HG03135 (cell line): ENCODE data around the gene ATP2A3.

ENCODE experiments used
- ATAC-seq: cut with Tn5 transposase; IDR thresholded peaks from one replicate; pipeline ENCODE4 v1.9.1; 2021; ENCODE audit warnings: mild to moderate bottlenecking, moderate library complexity; ENCODE audit not compliant: unreplicated experiment

Gene ATP2A3

GRCh38 chr17:3974138-3974687 lies 10.0 kb upstream of the ATP2A3 start:
- ATAC-seq, result no peak

- ATAC-seq, result no peak
These were observed 9.4 kb upstream of the ATP2A3 start for GRCh38 chr17:3973495-3974137.

DNA sequence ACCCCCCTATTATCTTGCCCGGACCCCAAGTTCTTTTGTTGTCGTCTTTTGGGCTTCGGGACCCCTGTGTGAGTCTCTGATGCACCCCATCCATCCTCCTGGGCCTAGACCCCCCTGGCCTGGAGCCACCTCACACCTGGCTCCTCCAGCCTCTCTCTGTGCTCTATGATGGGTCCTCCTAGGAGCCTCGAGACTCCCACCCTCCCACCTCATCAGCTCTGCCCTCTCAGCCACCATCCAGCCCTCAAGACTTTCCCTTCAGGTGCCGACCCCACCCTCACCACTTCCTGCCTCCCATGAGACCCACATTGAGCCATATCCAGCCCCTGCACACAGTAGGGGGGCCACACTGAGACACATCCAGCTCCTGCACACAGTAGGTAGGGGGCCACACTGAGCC lies 8.7 kb upstream of the ATP2A3 start:
- ATAC-seq, result no peak

GRCh38 chr17:3972281-3972731 lies 8.1 kb upstream of the ATP2A3 start:
- no peak for ATAC-seq

GRCh38 chr17:3970668-3971067 lies 6.4 kb upstream of the ATP2A3 start:
- no peak for ATAC-seq

DNA sequence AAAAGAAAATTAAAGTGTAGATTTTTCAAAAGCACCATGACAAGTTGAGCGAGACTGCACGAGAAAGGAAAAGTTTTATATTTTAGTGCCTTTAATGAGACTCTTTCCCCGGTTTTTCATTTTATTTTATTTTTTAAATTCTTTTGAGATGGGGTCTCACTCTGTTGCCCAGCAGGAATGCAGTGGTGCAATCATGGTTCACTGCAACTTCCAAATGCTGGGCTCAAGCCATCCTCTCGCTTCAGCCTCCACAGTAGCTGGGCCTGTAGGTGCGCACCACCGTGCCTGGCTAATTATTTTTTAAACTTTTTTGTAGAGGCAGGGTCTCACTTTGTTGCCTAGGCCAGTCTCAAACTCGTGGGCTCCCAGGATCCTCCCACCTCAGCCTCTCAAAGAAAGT lies 5.7 kb upstream of the ATP2A3 start:
- no peak for ATAC-seq

DNA sequence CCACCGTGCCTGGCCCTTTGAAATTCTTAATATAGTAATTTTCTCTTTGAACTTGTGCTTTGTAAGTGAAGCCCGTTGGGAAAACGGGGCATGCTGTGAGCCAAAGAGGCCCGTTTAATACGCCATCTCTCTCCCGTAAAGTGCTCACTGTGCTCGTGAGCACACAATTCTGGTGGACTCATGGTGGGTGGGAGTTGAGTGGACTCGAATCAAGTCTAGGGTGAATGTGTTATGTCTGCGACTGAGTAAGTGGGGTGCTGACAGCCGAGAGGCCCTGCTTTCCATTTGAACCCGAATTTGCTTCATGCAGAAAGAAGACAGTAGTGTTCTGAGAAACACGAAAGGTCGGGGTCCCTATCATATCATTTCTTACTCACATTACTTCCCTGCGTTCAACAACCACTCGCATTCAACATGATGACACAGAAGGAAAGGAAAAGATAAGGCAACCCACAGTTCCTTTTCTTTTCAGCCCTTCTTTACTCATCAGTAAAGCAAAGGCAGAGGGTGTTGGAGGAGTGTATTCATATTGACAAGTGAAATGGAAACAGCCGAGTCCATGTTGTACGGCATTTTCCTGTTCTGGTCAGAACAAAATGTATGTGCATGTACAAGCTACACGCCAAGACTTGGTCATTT lies 4.8 kb upstream of the ATP2A3 start:
- no peak for ATAC-seq

- no peak for ATAC-seq
These were observed 3.8 kb upstream of the ATP2A3 start for GRCh38 chr17:3968015-3968414.

DNA sequence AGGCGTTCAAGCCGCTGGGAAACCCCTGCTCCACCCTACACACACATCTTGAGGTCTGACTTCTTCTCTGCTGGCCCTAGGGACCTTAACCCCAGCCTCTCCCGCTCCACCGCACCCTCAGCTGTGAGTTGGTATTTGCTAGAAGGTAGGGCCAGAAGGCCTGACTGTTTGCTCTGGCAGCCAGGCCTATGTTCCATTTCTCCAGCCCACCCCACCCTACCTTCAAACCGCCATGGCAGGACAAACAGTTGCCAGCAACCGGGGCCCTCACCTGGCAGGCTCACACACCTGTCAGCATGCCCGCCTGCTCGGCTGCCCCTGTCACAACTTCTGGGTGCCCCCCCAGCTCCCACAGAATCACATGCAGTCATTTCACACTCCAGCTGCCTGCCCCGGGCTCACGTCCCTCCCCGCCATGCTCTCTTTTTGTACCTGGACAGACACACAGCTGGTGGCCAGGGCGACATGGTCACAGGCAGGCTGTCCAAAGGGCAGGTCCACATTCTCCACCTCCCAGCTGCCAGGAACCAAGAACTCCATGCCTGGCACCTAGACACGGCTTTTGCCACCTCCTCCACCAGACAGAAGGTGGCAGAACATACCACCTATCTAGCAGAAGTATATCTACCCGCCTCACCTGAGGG lies 2.6 kb upstream of the ATP2A3 start:
- ATAC-seq, result no peak

GRCh38 chr17:3965118-3965800 lies 1.0 kb upstream of the ATP2A3 start:
- ATAC-seq, result no peak

- ATAC-seq, result peak; percentile 22
These were observed 718 bp downstream of the ATP2A3 start for GRCh38 chr17:3963237-3964201.

DNA sequence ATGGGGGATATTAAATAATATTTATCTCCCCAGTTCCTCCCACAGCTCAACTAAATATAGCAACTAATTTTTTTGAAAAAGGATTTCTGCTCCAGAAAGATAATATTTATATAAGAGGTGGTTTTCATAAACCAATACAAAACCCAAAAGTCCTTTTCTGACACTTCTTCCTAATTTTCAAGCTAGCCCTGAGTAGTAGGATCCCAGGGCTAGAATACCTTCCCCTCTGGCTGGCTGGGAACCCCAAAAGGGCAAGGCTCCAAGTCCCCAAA lies 1.3 kb downstream of the ATP2A3 start:
- no peak for ATAC-seq

DNA sequence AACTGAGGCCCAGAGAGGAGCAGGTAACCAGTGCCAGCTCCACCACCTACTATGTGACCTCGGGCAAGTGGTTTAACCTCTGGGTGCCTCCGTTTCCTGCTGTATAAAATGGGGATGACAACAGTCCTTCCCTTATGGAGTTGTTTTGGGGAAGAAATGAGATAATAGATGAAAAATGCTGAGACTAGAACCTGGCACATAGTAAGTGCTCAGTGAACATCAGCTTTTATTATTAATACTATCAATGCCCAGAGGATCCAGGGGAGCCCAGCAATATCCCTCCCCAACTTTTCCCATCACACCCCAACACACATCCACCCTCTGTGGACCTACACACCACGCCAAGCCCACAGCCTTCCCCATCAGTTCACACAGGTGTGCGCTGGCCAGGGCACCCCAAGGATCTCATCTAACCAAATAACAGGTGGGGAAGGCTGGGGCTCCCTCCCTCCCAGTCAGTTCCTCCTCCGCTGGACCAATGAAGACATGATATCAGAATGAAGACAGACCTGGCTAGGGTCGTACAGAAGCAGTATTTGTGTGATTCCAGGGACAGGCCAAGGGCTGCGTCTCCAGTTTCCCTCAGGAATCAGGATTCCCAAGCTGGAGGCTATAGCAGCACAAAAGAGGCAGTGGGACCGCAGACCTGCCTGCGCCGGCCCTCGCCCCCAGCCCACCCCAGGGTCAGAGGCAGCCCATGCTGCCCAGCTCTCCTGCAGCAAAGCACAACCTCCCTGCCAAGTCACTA lies 1.8 kb downstream of the ATP2A3 start:
- ATAC-seq, result no peak

DNA sequence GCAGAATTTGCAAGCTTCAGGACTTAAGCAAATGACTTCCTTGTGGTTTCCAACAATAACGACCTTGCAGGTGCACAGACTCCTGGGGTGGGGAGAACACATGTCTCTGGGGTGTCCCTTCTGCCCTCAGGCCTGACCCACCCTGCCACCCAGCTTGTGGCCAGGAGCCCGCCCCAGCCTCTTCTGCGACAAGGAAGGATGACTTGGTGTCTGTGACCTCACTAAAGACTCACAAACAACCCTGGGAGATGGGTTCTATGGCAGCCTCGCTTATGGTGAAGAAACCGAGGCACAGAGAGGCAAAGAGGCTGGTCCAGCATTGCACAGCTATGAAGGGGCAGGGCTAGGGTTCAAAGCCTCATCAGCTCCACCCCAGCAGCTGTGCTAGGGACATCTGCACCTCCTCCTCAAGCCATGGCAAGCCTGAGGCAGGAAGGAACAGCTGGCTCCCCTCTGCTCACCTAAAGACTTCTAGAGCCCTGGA lies 2.6 kb downstream of the ATP2A3 start:
- ATAC-seq, result no peak

DNA sequence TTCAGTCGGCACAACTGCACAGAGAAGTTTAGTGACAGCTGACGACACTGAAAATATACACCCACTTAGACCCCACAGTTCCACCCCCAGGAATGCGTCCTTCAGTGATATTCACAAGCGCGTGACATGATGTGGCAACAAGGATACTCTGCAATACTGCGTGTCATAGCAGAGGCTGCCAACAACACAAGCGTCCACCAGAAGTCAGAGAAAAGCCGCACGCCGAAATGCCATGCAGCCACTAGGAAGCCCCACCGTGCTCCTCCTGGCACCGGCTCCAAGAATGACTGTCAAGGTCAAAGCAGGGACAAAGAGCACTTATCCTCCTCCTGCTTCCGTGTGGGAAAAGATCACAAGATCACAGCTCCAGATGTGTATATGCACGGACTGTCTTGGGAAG lies 3.5 kb downstream of the ATP2A3 start:
- no peak for ATAC-seq

DNA sequence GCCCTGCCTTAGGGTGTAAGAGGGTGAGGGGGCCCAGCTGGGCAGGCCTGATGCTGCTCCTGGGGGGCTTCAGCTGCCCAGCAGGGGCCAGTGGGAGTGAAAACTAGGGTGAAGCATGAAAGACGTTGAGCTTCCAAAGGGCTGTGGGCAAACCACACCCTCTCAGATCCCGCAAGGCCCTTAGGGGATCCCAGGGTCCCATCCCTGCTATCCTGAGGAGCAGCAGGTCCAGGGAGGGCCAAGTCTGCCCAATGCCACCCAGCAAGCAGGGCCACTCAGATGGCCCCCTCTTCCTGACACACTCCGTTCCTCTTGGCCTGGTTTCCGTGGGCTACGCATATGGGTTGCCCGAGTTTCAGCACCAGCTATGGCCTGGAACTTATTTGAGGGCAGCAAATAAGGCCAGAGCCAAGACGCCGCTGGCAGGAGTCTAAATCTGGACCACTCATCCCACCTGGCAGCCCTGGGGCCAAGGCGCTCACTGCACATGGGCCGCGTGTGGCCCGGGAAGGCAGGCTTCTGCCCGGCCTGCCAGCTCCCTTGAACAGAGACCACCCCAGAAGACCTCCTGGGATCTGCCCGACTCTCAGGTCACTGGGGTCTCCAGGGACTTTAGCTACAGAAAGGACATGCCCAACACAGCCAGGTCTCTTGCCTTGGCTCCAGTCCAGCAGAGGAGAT lies 4.2 kb downstream of the ATP2A3 start:
- ATAC-seq, result no peak

GRCh38 chr17:3959295-3959899 lies 4.8 kb downstream of the ATP2A3 start:
- ATAC-seq, result no peak

GRCh38 chr17:3957735-3958599 lies 6.3 kb downstream of the ATP2A3 start:
- ATAC-seq, result no peak
